Smooth muscle cell (in vitro differentiated cells): ENCODE data around the gene COL4A2. TPM values are rescaled to one million over a fixed set of nuclear protein-coding genes. Genes with fewer than 3 reads are reported as not detected.

ENCODE experiments used
- DNase-seq: peaks from one replicate; lab custom pipeline; 2025; ENCODE audit not compliant: unreplicated experiment; lab: John Stamatoyannopoulos, UW
- H2AFZ ChIP-seq: fragments of 200-600 bp; sonication (generic); 2 replicates; pipeline ENCODE4 v1.6.0; 2016; ENCODE audit warnings: antibody characterized with exemption, low read depth, mild to moderate bottlenecking
- H3F3A ChIP-seq: fragments of 200-600 bp; sonication (generic); 2 replicates; pipeline ENCODE4 v1.6.0; 2017; ENCODE audit warnings: antibody characterized with exemption, low read depth
- H3K27ac ChIP-seq: fragments of 200-600 bp; sonication (generic); 2 replicates; pipeline ENCODE4 v1.5.1; 2016; ENCODE audit warnings: low read depth, mild to moderate bottlenecking
- H3K27me3 ChIP-seq: fragments of 200-600 bp; sonication (generic); 2 replicates; pipeline ENCODE4 v1.6.1; 2016; ENCODE audit warnings: low read depth, mild to moderate bottlenecking
- H3K36me3 ChIP-seq: fragments of 200-600 bp; sonication (generic); 2 replicates; pipeline ENCODE4 v1.5.1; 2016; ENCODE audit warnings: low read depth
- H3K4me1 ChIP-seq: fragments of 200-600 bp; sonication (generic); 2 replicates; pipeline ENCODE4 v1.5.1; 2016; ENCODE audit warnings: low read depth
- H3K4me2 ChIP-seq: fragments of 200-600 bp; sonication (generic); 2 replicates; pipeline ENCODE4 v1.6.0; 2016; ENCODE audit warnings: mild to moderate bottlenecking
- H3K4me3 ChIP-seq: fragments of 200-600 bp; sonication (generic); 2 replicates; pipeline ENCODE4 v1.5.1; 2016; ENCODE audit warnings: mild to moderate bottlenecking
- H3K79me2 ChIP-seq: fragments of 200-600 bp; sonication (generic); 2 replicates; pipeline ENCODE4 v1.6.0; 2016; ENCODE audit warnings: low read depth, mild to moderate bottlenecking
- H3K9ac ChIP-seq: fragments of 200-600 bp; sonication (generic); 2 replicates; pipeline ENCODE4 v1.6.0; 2016; ENCODE audit warnings: low read depth
- H3K9me3 ChIP-seq: fragments of 200-600 bp; sonication (generic); replicated peaks from 2 replicates; pipeline ENCODE4 v1.5.1; 2016; ENCODE audit warnings: low read depth
- H4K20me1 ChIP-seq: fragments of 200-600 bp; sonication (generic); 2 replicates; pipeline ENCODE4 v1.6.0; 2016; ENCODE audit warnings: low read depth
- CTCF ChIP-seq: fragments of 200-600 bp; sonication (generic); IDR thresholded peaks from 2 replicates; pipeline ENCODE4 v1.5.1; 2017; ENCODE audit warnings: borderline replicate concordance, mild to moderate bottlenecking, antibody characterized with exemption; ENCODE audit not compliant: insufficient read depth, poor library complexity, severe bottlenecking
- WGBS: methylation state at CpG from one replicate; pipeline ENCODE4 v1.1.7; 2016; ENCODE audit warnings: low lambda C conversion rate; 5-methylcytosine and 5-hydroxymethylcytosine counted together
- polyA plus RNA-seq: library from polyadenylated mRNA; unstranded; fragments of >200 nt; fragmentation: Nextera tagmentation; extraction: Ambion mirVana; gene quantifications from 2 replicates; pipeline ENCODE4 v1.2.1, GENCODE V29; 2016
- total RNA-seq: library from RNA; depleted of rRNA; stranded (reverse); fragments of >200 nt; gene quantifications from 2 replicates; pipeline ENCODE4 v1.2.3, GENCODE V29; 2014

Gene COL4A2
- total and polyA plus RNA-seq, 2 experiments from 2014 or later, result 1,456 to 2,786 TPM

GRCh38 chr13:110338441-110339101, 31.5 kb downstream of the COL4A2 start:
- Histone ChIP-seq H3F3A (peaks cover 81% of the 10 kb centered on the region), H3K36me3 (peaks cover 5% of the 10 kb centered on the region), H3K79me2 (peaks cover 95% of the 10 kb centered on the region), H3K4me1 (peaks cover 61% of the 10 kb centered on the region), H3K27ac (peak overlapping the region; percentile 96), H2AFZ (no peak overlapping the region), H3K27me3 (no peaks in the 10 kb centered on the region), H3K4me3 (no peak overlapping the region), H3K9me3 (no peaks in the 10 kb centered on the region), H3K4me2 (peak overlapping the region; percentile 72), H3K9ac (peak overlapping the region; percentile 23), H4K20me1 (peaks cover 96% of the 10 kb centered on the region)
- no peak for DNase-seq
- WGBS, result 4% methylated on average over 13 of the region's 13 CpGs
- TF ChIP-seq CTCF, result no peak

GRCh38 chr13:110339263-110339662, 32.2 kb downstream of the COL4A2 start:
- H3K27ac ChIP-seq, result peak overlapping the region; percentile 96
- peaks cover 96% of the 10 kb centered on the region for H4K20me1 ChIP-seq
- no peaks in the 10 kb centered on the region for H3K27me3 ChIP-seq
- H3K4me2 ChIP-seq, result peak overlapping the region; percentile 72
- peaks cover 83% of the 10 kb centered on the region for H3F3A ChIP-seq
- WGBS, result 65% methylated on average over 6 of the region's 6 CpGs
- DNase-seq, result no peak
- peaks cover 61% of the 10 kb centered on the region for H3K4me1 ChIP-seq
- peak overlapping the region; percentile 23 for H3K9ac ChIP-seq
- H3K79me2 ChIP-seq, result peaks cover 95% of the 10 kb centered on the region
- no peak overlapping the region for H3K4me3 ChIP-seq
- peaks cover 5% of the 10 kb centered on the region for H3K36me3 ChIP-seq
- H2AFZ ChIP-seq, result no peak overlapping the region
- no peak for TF ChIP-seq CTCF
- no peaks in the 10 kb centered on the region for H3K9me3 ChIP-seq

GRCh38 chr13:110339975-110340550, 33.0 kb downstream of the COL4A2 start:
- Histone ChIP-seq H3K79me2 (peaks cover 95% of the 10 kb centered on the region), H3K9ac (peak overlapping the region; percentile 81), H3K4me3 (no peak overlapping the region), H3K4me1 (peaks cover 61% of the 10 kb centered on the region), H3K27me3 (no peaks in the 10 kb centered on the region), H3K4me2 (peak overlapping the region; percentile 72), H3K36me3 (peaks cover 5% of the 10 kb centered on the region), H3K9me3 (no peaks in the 10 kb centered on the region), H3K27ac (peak overlapping the region; percentile 96), H4K20me1 (peaks cover 97% of the 10 kb centered on the region), H3F3A (peaks cover 87% of the 10 kb centered on the region), H2AFZ (no peak overlapping the region)
- 83% methylated on average over 9 of the region's 9 CpGs for WGBS
- no peak for DNase-seq
- TF ChIP-seq CTCF, result no peak
